ENCODE measurements around the gene C5orf15.
A peak's percentile ranks its signal among the peaks of the same experiment; 100 is the strongest.
"Not testable (repeated sequence)": the region's sequence is repeated elsewhere in the genome, so short reads cannot be mapped to it uniquely, and the experiment has no call there.

Gene C5orf15

DNA sequence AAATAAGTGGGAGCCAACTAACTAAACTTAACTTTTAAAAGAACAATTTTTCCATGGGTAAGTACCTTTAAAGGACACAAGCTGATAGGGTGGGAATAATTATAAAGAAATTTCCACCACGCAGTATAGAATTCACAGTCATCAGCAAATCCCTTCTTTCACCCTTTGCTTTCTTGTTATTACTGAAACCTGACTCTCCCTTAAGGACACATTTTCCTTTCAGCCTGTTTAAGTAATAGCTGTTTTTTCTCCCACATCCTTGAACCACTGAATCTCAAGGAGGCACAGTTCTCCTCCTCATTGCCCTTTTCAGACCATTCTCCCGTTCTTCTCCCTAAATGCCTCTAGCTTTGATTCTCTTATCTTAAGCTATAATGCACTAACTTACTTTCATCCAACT lies 6.3 kb downstream of the C5orf15 start:
- no peak for DNase-seq

- DNase-seq = peak; percentile 26
Measured at GRCh38 chr5:133959643-133960042, 8.8 kb downstream of the C5orf15 start.

DNA sequence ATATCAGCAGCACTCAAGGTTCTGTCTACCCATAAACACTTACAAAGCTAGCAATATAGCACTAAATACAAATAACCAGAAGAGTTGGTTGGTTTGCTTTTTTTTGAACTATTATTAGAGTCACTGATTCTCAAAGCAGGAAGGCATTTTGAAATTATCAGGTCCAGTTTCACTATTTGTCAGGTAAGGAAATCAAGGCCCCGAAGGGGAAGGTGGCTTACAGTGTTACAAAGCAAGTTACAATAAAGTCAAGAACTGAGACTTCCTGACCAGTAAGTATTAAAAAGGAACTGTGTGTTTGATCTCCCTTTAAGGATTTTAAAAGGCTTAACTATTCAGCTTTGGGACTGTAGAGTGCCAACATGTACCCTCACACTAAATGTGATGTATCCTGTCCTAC lies 10.8 kb downstream of the C5orf15 start:
- no peak for DNase-seq

DNA sequence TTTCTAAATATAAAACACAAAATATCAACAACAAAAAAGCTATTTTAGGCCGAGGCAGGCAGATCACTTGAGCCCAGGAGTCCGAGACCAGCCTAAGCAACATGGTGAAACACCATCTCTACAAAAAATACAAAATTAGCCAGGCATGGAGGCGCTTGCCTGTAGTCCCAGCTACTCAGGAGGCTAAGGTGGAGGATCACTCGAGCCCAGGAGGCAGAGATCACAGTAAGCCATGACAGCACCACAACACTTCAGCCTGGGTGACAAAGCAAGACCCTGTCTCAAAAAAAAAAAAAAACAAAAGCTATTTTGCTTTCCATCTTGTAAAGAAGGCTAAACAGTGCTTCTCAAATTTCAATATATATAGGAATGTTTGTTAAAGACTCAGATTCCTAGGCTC lies 11.3 kb downstream of the C5orf15 start:
- no peak for DNase-seq

- not testable (repeated sequence) for DNase-seq
Measured at GRCh38 chr5:133956196-133956595, 12.2 kb downstream of the C5orf15 start.

DNA sequence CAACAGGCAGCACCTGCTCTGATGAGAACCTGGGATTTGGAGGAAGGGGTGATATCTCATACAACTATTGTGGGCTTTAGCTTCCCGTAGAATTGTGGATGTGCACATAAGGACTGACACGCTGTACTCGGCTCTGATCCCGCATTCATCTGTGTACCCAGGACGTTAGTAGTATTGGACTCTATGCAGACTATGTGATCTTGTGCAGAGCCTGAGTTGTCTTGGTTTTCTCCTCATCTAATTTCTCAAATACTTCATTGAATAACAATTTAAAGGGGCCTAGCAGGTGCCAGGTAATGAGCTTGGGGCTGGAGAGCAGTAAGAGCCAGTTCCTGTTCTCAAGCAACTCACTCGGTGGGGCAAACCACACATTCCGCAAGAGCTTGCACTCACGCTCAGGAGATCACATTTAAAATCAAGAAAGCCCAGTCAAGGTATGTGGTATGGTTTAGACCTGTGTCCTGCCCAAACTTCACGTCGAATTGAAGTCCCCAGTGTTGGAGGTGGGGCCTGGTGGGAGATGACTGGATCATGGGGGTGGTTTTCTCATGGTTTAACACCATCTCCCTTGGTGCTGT lies 14.8 kb downstream of the C5orf15 start:
- no peak for DNase-seq

GRCh38 chr5:133952729-133953567 lies 15.5 kb downstream of the C5orf15 start:
- no peak for DNase-seq

DNA sequence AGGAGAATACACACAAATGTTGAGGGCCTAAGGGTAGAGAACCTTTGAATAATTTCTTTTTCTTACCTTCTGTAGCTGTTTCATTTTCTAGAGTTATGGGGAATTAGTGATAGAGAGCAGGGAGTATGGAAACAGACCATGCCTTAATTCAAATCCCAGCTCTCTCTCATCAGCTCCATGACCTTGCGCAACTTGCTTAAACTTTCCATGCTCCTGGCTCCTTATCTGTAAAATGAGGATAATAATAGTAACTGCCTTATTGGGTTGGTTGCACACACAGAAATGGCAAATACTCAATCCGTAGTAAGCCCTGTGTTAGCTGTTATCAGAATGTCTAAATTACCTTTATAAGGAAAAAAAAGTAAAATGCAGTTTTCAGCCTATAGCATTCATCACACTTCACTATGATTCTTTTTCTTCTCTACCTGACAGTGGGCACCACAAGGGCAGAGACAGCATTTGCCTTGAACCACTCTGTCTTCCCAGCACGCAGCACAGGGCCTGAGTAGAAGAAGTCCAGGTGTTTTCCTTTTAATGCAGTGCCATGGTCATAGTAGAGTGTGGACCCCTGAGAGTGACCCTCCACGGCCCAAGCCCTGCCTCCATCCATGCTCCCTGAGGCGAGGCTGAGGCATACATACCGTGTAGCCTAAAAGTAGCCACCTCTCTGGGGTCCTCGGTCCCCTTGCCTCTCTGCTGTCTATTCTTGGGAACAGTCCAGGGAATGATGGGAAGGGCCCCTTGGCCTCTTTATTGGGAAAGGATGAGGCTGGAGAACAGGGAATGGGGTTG lies 17.4 kb downstream of the C5orf15 start:
- no peak for DNase-seq

DNA sequence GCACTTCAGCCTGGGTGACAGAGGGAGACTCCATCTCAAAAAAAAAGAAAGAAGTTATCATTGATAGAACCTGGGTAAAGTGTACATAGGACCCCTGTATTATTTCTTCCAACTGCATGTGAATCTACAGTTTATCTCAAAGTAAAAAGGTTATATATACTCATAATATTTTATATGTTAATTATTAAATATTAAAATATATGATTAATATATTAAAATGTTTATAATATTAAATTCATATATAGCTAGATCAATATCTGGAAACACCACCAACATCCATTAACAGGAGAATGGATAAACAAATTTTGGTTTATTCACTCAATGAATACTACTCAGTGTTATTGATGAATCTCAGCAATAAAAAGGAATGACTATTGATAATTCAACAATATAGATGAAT lies 19.7 kb downstream of the C5orf15 start:
- DNase-seq = no peak

- peak; percentile 18 for DNase-seq
Measured at GRCh38 chr5:133947431-133947841, 21.0 kb downstream of the C5orf15 start.

DNA sequence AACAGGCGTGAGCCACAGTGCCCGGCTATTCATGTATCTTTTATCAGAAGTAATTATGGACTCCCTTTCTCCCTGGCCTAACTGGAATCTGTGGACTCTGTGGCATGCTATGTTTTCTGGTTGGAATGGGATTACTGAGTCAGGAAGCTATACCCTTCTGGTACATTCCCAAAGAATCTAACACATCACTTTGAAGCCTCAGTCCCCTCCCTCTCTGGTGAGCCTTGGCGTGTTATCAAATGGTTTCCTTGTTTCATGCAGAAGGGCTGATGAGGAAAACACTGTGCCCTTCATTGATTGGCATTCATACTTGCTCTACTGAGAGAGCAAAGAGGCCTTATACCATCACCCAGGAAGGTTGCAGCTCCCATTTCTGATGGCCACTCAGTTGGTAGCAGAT lies 22.9 kb downstream of the C5orf15 start:
- peak; percentile 0 for DNase-seq

GRCh38 chr5:133944263-133945185 lies 23.9 kb downstream of the C5orf15 start:
- DNase-seq = peak; percentile 73

DNA sequence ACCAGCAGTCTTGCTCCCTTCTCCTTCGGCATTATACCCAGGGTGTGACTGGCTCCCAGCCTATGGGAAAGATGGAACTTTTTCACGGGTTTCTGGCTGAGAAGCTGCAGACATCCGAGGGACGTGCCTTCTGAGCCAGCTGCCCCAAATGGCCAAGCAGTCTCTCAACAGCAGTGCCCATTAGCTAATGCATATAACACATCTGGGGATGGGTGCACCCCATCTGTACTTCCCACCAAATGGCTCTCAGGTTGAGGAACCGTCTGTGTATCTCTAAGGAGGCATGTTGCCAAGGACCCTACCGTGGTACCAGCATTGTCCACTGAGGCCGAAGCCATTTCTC lies 25.0 kb downstream of the C5orf15 start:
- DNase-seq = peak; percentile 20

GRCh38 chr5:133942614-133943474 lies 25.6 kb downstream of the C5orf15 start:
- DNase-seq = peak; percentile 9

- peak; percentile 12 for DNase-seq
Measured at GRCh38 chr5:133941456-133942196, 26.8 kb downstream of the C5orf15 start.

- DNase-seq = peak; percentile 2
Measured at GRCh38 chr5:133939668-133940067, 28.8 kb downstream of the C5orf15 start.

GRCh38 chr5:133938929-133939328 lies 29.5 kb downstream of the C5orf15 start:
- DNase-seq = peak; percentile 9

- no peak for DNase-seq
Measured at GRCh38 chr5:133938039-133938821, 30.2 kb downstream of the C5orf15 start.

GRCh38 chr5:133937628-133938027 lies 30.8 kb downstream of the C5orf15 start:
- not testable (repeated sequence) for DNase-seq

DNA sequence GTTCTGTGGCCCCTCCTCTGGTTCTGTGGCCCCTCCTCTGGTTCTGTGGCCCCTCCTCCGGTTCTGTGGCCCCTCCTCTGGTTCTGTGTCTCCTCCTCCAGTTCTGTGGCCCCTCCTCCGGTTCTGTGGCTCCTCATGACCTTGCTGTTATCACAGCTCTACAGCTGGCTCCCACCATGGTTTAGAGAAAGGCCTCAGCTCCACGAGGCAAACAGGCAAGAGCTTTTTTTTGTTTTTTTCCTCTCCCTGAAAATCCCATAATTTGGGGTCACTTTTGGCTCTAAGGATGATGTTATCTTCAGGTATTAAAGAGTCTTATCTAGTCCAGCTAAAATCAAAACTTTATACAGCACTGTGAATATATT lies 31.8 kb downstream of the C5orf15 start:
- no peak for DNase-seq

Measured in stimulated activated CD8-positive, alpha-beta memory T cell treated with anti-CD3 and anti-CD28 coated beads, Interleukin-4, amount 100 ng/mL, for 48 hours (primary cell).